ENCODE results near the gene RBCK1. TPM values are rescaled to one million over a fixed set of nuclear protein-coding genes. Genes with fewer than 3 reads are reported as not detected.

Gene RBCK1
- polyA plus RNA-seq, 1 donor from 2014 or later: 38.4 TPM

GRCh38 chr20:440636-441035 is 32.5 kb downstream of the RBCK1 start:
- no peaks in the 10 kb centered on the region for H4K20me1 ChIP-seq (ENCODE audit: insufficient read depth)

GRCh38 chr20:443223-443775 is 35.2 kb downstream of the RBCK1 start:
- H4K20me1 ChIP-seq (ENCODE audit: insufficient read depth): no peaks in the 10 kb centered on the region
- no peaks in the 10 kb centered on the region for H3K9me3 ChIP-seq (ENCODE audit: low read length)
- no peaks in the 10 kb centered on the region for H3K9me2 ChIP-seq (ENCODE audit: insufficient read depth, low read length)
- H3K9ac ChIP-seq (ENCODE audit: low read length): no peak overlapping the region
- H2AFZ ChIP-seq (ENCODE audit: low read depth, low read length): no peak overlapping the region
- H3K4me2 ChIP-seq (ENCODE audit: low read length): no peak overlapping the region
- peaks cover 6% of the 10 kb centered on the region for H3K36me3 ChIP-seq (ENCODE audit: insufficient read depth, low read length)
- H3K27me3 ChIP-seq (ENCODE audit: insufficient read depth, low read depth, low read length): no peaks in the 10 kb centered on the region
- H3K27ac ChIP-seq (ENCODE audit: low read length): no peak overlapping the region
- H3K79me2 ChIP-seq (replicated peaks; ENCODE audit: insufficient read depth, low read length): no peaks in the 10 kb centered on the region
- no peak overlapping the region for H3K4me3 ChIP-seq (ENCODE audit: low read length)
- no peaks in the 10 kb centered on the region for H3F3A ChIP-seq (ENCODE audit: insufficient read depth, low read length, poor library complexity, severe bottlenecking)
- TF ChIP-seq CTCF (IDR thresholded peaks at IDR 0.05; ENCODE audit: poor library complexity, severe bottlenecking) (no peak), EZH2 (IDR thresholded peaks at IDR 0.05; ENCODE audit: borderline replicate concordance, insufficient read depth, low read length, poor library complexity, severe bottlenecking) (no peak), EP300 (conservative IDR thresholded peaks at IDR 0.05; ENCODE audit: poor library complexity, severe bottlenecking) (no peak), TAF1 (IDR thresholded peaks at IDR 0.05; ENCODE audit: low read depth) (no peak), RAD21 (conservative IDR thresholded peaks at IDR 0.05) (no peak), POLR2AphosphoS5 (IDR thresholded peaks at IDR 0.05) (no peak)

More at GRCh38 chr20:440636-441035, 32.5 kb downstream of the RBCK1 start:
- Histone ChIP-seq H3K4me2 (ENCODE audit: low read length) (no peak overlapping the region), H3K27ac (ENCODE audit: low read length) (no peak overlapping the region), H3K4me3 (ENCODE audit: low read length) (no peak overlapping the region), H3K27me3 (ENCODE audit: insufficient read depth, low read depth, low read length) (no peaks in the 10 kb centered on the region), H3K9me3 (ENCODE audit: low read length) (no peaks in the 10 kb centered on the region), H3K79me2 (replicated peaks; ENCODE audit: insufficient read depth, low read length) (no peaks in the 10 kb centered on the region), H2AFZ (ENCODE audit: low read depth, low read length) (no peak overlapping the region), H3K9ac (ENCODE audit: low read length) (no peak overlapping the region), H3F3A (ENCODE audit: insufficient read depth, low read length, poor library complexity, severe bottlenecking) (no peaks in the 10 kb centered on the region), H3K36me3 (ENCODE audit: insufficient read depth, low read length) (peaks cover 12% of the 10 kb centered on the region), H3K9me2 (ENCODE audit: insufficient read depth, low read length) (no peaks in the 10 kb centered on the region)
- TF ChIP-seq RAD21 (conservative IDR thresholded peaks at IDR 0.05) (no peak), EZH2 (IDR thresholded peaks at IDR 0.05; ENCODE audit: borderline replicate concordance, insufficient read depth, low read length, poor library complexity, severe bottlenecking) (no peak), POLR2AphosphoS5 (IDR thresholded peaks at IDR 0.05) (no peak), EP300 (conservative IDR thresholded peaks at IDR 0.05; ENCODE audit: poor library complexity, severe bottlenecking) (no peak), TAF1 (IDR thresholded peaks at IDR 0.05; ENCODE audit: low read depth) (no peak), MXI1 (conservative IDR thresholded peaks at IDR 0.05; ENCODE audit: poor library complexity, severe bottlenecking) (no peak), SMC3 (conservative IDR thresholded peaks at IDR 0.05; ENCODE audit: poor library complexity) (no peak), REST (IDR thresholded peaks at IDR 0.05; ENCODE audit: borderline replicate concordance) (no peak), CTCF (IDR thresholded peaks at IDR 0.05; ENCODE audit: poor library complexity, severe bottlenecking) (no peak)

Data from neural cell (in vitro differentiated cells).